IPS DF 4.7 (cell line): ENCODE data around the gene SESN1.
"Not testable (repeated sequence)": the region's sequence is repeated elsewhere in the genome, so short reads cannot be mapped to it uniquely, and the experiment has no call there.

Experiments used
- DNase-seq: peaks from one replicate; pipeline ENCODE4 v3.0.0-alpha.2; 2013; ENCODE audit warnings: low spot score; ENCODE audit errors: extremely low read depth

Gene SESN1

GRCh38 chr6:109094416-109095035, at the start of gene SESN1:
Gene SESN1 (minus strand): TSS chr6:109094846. CDS start chr6:109094073, 773 bp downstream.
- DNase-seq, result peak; percentile 33

- no peak for DNase-seq
Measured at GRCh38 chr6:109143191-109143590, 48.5 kb upstream of the SESN1 start.

- not testable (repeated sequence) for DNase-seq
Measured at GRCh38 chr6:109142067-109142466, 47.4 kb upstream of the SESN1 start.

- DNase-seq, result no peak
Measured at GRCh38 chr6:109139109-109139508, 44.5 kb upstream of the SESN1 start.

DNA sequence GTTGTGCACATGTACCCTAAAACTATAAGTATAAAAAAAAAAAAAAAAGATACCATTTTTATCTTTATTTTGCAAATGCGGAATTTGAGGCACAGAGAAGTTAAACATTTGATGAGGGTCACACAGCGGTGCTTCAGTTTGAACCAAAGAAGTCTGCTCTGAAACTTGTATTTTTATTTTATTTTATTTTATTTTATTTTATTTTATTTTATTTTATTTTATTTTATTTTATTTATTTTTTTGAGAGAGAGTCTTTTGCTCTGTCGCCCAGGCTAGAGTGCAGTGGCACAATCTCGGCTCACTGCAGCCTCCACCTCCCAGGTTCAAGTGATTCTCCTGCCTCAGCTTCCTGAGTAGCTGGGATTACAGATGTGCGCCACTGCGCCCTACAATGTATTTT, 41.9 kb upstream of the SESN1 start:
- not testable (repeated sequence) for DNase-seq

DNA sequence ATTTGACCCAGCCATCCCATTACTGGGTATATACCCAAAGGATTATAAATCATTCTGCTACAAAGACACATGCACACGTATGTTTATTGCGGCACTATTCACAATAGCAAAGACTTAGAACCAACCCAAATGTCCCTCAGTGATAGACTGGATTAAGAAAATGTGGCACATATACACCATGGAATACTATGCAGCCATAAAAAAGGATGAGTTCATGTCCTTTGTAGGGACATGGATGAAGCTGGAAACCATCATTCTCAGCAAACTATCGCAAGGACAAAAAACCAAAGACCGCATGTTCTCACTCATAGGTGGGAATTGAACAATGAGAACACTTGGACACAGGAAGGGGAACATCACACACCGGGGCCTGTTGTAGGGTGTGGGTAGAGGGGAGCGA, 41.4 kb upstream of the SESN1 start:
- DNase-seq, result not testable (repeated sequence)

DNA sequence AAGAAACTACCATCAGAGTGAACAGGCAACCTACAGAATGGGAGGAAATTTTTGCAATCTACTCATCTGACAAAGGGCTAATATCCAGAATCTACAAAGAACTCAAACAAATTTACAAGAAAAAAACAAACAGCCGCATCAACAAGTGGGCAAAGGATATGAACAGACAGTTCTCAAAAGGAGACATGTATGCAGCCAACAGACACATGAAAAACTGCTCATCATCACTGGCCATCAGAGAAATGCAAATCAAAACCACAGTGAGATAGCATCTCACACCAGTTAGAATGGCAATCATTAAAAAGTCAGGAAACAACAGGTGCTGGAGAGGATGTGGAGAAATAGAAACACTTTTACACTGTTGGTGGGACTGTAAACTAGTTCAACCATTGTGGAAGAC, 41.0 kb upstream of the SESN1 start:
- not testable (repeated sequence) for DNase-seq

- DNase-seq, result no peak
Measured at GRCh38 chr6:109130065-109130464, 35.4 kb upstream of the SESN1 start.

DNA sequence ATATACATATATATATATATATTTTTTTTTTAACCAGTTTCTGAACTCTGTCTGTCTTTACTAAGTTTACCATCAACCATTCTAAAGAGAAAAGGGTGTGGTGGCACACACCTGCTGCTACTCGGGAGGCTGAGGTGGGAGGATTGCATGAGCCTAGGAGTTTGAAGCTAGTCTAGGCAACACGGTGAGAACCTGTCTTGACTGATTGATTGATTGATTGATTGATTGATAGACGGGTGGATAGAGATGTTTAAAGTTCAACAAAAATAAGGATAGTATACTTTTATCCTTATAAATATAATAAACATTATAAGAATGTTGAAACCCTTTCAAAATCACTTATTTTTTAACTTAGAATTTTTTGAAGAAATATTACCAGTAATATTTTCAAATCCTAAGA, 30.9 kb upstream of the SESN1 start:
- no peak for DNase-seq

GRCh38 chr6:109124219-109124618, 29.6 kb upstream of the SESN1 start:
- no peak for DNase-seq

GRCh38 chr6:109121411-109121810, 26.8 kb upstream of the SESN1 start:
- no peak for DNase-seq

DNA sequence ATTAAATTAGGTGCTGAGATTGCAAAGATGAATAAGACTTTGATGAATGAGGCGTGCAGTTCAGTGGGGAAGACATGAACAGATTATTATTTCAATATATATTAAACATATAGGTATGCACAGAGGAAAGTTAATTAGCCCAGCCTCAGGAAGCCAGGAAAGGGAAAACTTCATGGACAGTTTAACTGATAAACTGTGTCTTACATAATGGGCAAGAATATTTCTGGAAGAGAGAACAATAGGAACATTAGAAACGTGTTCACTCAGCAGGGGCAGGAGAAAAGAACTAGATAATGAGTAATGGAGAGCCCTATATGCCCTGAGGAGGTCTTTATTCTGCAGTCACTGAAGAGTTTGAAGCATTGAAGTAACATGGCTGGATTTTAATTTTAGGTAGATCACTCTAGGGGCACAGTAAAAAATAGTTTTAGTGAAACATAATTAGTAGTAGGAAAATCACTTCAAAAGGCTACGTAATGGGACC, 24.3 kb upstream of the SESN1 start:
- no peak for DNase-seq

- no peak for DNase-seq
Measured at GRCh38 chr6:109118337-109118736, 23.7 kb upstream of the SESN1 start.

- no peak for DNase-seq
Measured at GRCh38 chr6:109117346-109118035, 22.8 kb upstream of the SESN1 start.

- not testable (repeated sequence) for DNase-seq
Measured at GRCh38 chr6:109112663-109113062, 18.0 kb upstream of the SESN1 start.

- not testable (repeated sequence) for DNase-seq
Measured at GRCh38 chr6:109109663-109110062, 15.0 kb upstream of the SESN1 start.

DNA sequence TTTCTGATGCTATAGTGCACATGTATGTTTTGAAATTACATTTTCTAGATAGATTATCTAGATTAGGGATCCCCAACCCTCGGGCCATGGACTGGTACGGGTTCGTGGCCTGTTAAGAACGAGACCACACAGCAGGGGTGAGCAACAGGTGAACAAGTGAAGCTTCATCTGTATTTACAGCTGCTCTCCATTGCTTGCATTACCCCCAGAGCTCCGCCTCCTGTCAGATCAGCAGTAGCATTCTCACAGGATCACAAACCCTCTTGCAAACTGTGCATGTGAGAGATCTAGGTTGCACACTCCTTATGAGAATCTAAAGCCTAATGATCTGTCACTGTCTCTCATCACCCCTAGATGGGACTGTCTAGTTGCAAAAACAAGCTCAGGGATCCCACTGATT, 11.0 kb upstream of the SESN1 start:
- DNase-seq, result no peak

DNA sequence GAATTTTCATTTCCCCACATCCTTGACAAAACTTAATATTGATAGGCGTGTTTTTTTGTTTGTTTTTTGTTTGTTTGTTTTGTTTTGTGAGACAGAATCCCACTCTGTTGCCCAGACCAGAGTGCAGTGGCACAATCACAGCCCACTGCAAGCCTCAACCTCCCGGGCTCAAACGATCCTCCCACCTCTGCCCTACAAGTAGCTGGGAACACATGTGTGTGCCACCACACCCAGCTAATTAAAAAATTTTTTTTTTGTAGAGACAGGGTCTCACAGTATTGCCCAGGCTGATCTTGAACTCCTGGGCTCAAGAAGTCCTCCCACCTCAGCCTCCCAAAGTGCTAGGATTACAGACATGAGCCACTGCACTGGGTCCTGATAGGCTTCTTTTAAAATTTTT, 9.9 kb upstream of the SESN1 start:
- DNase-seq, result no peak

DNA sequence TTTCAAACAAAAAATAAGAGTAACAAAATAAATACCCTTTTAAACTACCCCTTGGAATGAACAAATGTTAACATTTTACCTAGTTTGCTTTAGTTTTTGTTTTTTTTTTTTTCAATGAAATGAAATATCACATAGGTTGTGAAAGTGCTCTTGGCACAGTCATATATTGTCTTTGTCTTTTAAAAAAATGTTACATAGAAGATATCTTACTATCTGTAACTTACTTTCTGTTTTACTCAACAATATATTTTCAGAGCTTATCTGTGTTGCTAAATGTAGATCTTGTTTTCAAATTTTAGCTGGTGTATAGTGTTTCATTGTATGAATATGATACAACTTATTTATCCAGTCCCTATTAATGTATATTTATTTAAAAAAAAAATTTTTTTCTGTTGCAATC, 9.3 kb upstream of the SESN1 start:
- DNase-seq, result no peak

- DNase-seq, result no peak
Measured at GRCh38 chr6:109102762-109103161, 8.1 kb upstream of the SESN1 start.

- no peak for DNase-seq
Measured at GRCh38 chr6:109097661-109098060, 3.0 kb upstream of the SESN1 start.

DNA sequence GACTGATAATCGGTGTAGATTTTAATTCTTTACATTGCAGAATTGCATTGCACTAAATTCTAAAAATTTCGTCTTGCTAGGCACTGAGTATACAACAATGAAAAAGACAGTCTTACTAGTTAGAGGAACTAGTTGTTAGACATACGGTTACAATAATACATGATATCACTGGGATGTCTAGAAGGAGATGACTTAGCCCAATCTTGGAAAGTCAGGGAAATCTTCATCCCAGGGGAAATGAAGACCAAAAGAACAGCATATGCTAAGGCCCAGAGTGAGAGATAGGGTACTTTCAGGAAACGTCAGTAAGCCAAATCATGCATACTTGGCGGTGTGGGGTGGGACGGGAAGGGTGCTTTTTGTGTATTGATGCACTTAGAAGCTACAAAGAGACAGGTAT, 1.6 kb upstream of the SESN1 start:
- no peak for DNase-seq

DNA sequence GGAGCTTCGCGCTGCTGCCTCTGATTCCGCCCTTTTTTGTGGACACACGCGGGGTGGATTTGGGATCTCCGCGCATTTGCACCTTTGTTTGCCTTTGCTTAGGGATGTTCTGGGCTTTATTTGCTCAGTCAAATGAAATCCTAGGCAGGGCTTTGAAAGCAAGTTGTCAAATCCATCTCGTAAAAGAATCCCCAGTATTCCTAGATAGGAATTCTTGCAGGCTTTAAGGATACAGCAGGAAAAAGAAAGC, 1.1 kb upstream of the SESN1 start:
- DNase-seq, result no peak
